Activated effector memory CD4-positive, alpha-beta T cell treated with anti-CD3 and anti-CD28 coated beads, Interleukin-2, amount 50 U/mL, for 16 hours (primary cell): ENCODE measurements around the gene BCAS3.

Experiments used
- DNase-seq: peaks from one replicate; pipeline ENCODE4 v3.0.0-alpha.2; 2020

The BCAS3 gene

GRCh38 chr17:61081959-61082358, 404.3 kb downstream of the BCAS3 start:
- no peak for DNase-seq

- DNase-seq, result no peak
These were observed 406.6 kb downstream of the BCAS3 start for GRCh38 chr17:61084260-61084659.

- DNase-seq, result no peak
These were observed 409.4 kb downstream of the BCAS3 start for GRCh38 chr17:61087024-61087423.

- DNase-seq, result no peak
These were observed 410.9 kb downstream of the BCAS3 start for GRCh38 chr17:61088556-61088955.

- DNase-seq, result no peak
These were observed 413.4 kb downstream of the BCAS3 start for GRCh38 chr17:61091096-61091495.

- no peak for DNase-seq
These were observed 420.1 kb downstream of the BCAS3 start for GRCh38 chr17:61097781-61098180.

GRCh38 chr17:61106354-61106753, 428.7 kb downstream of the BCAS3 start:
- no peak for DNase-seq

GRCh38 chr17:61116577-61116976, 438.9 kb downstream of the BCAS3 start:
- DNase-seq, result no peak

- DNase-seq, result no peak
These were observed 440.3 kb downstream of the BCAS3 start for GRCh38 chr17:61117983-61118382.

- no peak for DNase-seq
These were observed 441.2 kb downstream of the BCAS3 start for GRCh38 chr17:61118871-61119270.

GRCh38 chr17:61122326-61122913, 444.8 kb downstream of the BCAS3 start:
- no peak for DNase-seq

GRCh38 chr17:61124562-61124961, 446.9 kb downstream of the BCAS3 start:
- no peak for DNase-seq

GRCh38 chr17:61126473-61127249, 449.0 kb downstream of the BCAS3 start:
- DNase-seq, result no peak

- DNase-seq, result no peak
These were observed 450.3 kb downstream of the BCAS3 start for GRCh38 chr17:61127960-61128359.

GRCh38 chr17:61128661-61129115, 451.0 kb downstream of the BCAS3 start:
- no peak for DNase-seq

- DNase-seq, result no peak
These were observed 451.9 kb downstream of the BCAS3 start for GRCh38 chr17:61129267-61130254.

GRCh38 chr17:61130330-61130729, 452.7 kb downstream of the BCAS3 start:
- DNase-seq, result no peak

GRCh38 chr17:61131585-61131984, 453.9 kb downstream of the BCAS3 start:
- DNase-seq, result no peak

- DNase-seq, result no peak
These were observed 454.9 kb downstream of the BCAS3 start for GRCh38 chr17:61132524-61132923.

GRCh38 chr17:61133853-61134252, 456.2 kb downstream of the BCAS3 start:
- no peak for DNase-seq

GRCh38 chr17:61134551-61135235, 457.0 kb downstream of the BCAS3 start:
- DNase-seq, result no peak

GRCh38 chr17:61135782-61136181, 458.1 kb downstream of the BCAS3 start:
- DNase-seq, result no peak

GRCh38 chr17:61136296-61136695, 458.6 kb downstream of the BCAS3 start:
- no peak for DNase-seq
